T-helper 2 cell treated with Interferon-gamma antibody and Interleukin-4, amounts not matched to agents 5 μg/mL and 100 μg/mL, for 36 hours (primary cell): ENCODE measurements around the gene ARHGAP22.

Source experiments
- DNase-seq: peaks from one replicate; pipeline ENCODE4 v3.0.0; 2021; ENCODE audit warnings: low spot score
- H3K27ac Mint-ChIP-seq: one replicate; pipeline ENCODE4 v1.8.0; 2021; ENCODE audit warnings: mild to moderate bottlenecking, mixed read lengths
- H3K27me3 Mint-ChIP-seq: one replicate; pipeline ENCODE4 v1.8.0; 2021; ENCODE audit warnings: low read depth, mixed read lengths
- H3K36me3 Mint-ChIP-seq: one replicate; pipeline ENCODE4 v1.8.0; 2021; ENCODE audit warnings: low read depth, mixed read lengths
- H3K4me1 Mint-ChIP-seq: one replicate; pipeline ENCODE4 v1.8.0; 2021; ENCODE audit warnings: low read depth, mixed read lengths
- H3K4me3 Mint-ChIP-seq: one replicate; pipeline ENCODE4 v1.8.0; 2022; ENCODE audit warnings: mild to moderate bottlenecking, moderate library complexity, mixed read lengths
- H3K9me3 Mint-ChIP-seq: one replicate; pipeline ENCODE4 v1.8.0; 2021; ENCODE audit warnings: mixed read lengths

ARHGAP22 gene

GRCh38 chr10:48623607-48624132 is 18.8 kb upstream of the ARHGAP22 start:
- Mint-ChIP-seq H3K27me3 (peaks cover 24% of the 10 kb centered on the region), H3K9me3 (no peaks in the 10 kb centered on the region), H3K4me3 (no peak overlapping the region), H3K36me3 (no peaks in the 10 kb centered on the region), H3K27ac (no peak overlapping the region), H3K4me1 (no peaks in the 10 kb centered on the region)
- DNase-seq = no peak

GRCh38 chr10:48623009-48623408 is 18.1 kb upstream of the ARHGAP22 start:
- DNase-seq = no peak
- Mint-ChIP-seq H3K4me1 (no peaks in the 10 kb centered on the region), H3K27ac (no peak overlapping the region), H3K36me3 (no peaks in the 10 kb centered on the region), H3K27me3 (peaks cover 29% of the 10 kb centered on the region), H3K4me3 (no peak overlapping the region), H3K9me3 (no peaks in the 10 kb centered on the region)

GRCh38 chr10:48620719-48621118 is 15.8 kb upstream of the ARHGAP22 start:
- Mint-ChIP-seq H3K4me1 (no peaks in the 10 kb centered on the region), H3K27ac (no peak overlapping the region), H3K27me3 (peaks cover 40% of the 10 kb centered on the region), H3K4me3 (no peak overlapping the region), H3K36me3 (no peaks in the 10 kb centered on the region), H3K9me3 (no peaks in the 10 kb centered on the region)
- DNase-seq = no peak

GRCh38 chr10:48616436-48616835 is 11.6 kb upstream of the ARHGAP22 start:
- Mint-ChIP-seq H3K27me3 (peaks cover 52% of the 10 kb centered on the region), H3K4me3 (no peak overlapping the region), H3K27ac (no peak overlapping the region), H3K36me3 (no peaks in the 10 kb centered on the region), H3K9me3 (no peaks in the 10 kb centered on the region), H3K4me1 (no peaks in the 10 kb centered on the region)
- DNase-seq = no peak

- no peak for DNase-seq
- Mint-ChIP-seq H3K36me3 (no peaks in the 10 kb centered on the region), H3K27ac (no peak overlapping the region), H3K4me3 (no peak overlapping the region), H3K4me1 (no peaks in the 10 kb centered on the region), H3K9me3 (no peaks in the 10 kb centered on the region), H3K27me3 (peaks cover 48% of the 10 kb centered on the region)
These were observed 9.9 kb upstream of the ARHGAP22 start for GRCh38 chr10:48614481-48615390.

GRCh38 chr10:48613016-48613415 is 8.1 kb upstream of the ARHGAP22 start:
- peaks cover 32% of the 10 kb centered on the region for H3K27me3 Mint-ChIP-seq
- no peaks in the 10 kb centered on the region for H3K36me3 Mint-ChIP-seq
- no peak for DNase-seq
- no peaks in the 10 kb centered on the region for H3K4me1 Mint-ChIP-seq
- no peaks in the 10 kb centered on the region for H3K9me3 Mint-ChIP-seq
- no peak overlapping the region for H3K4me3 Mint-ChIP-seq
- H3K27ac Mint-ChIP-seq = no peak overlapping the region

- no peaks in the 10 kb centered on the region for H3K4me1 Mint-ChIP-seq
- H3K27me3 Mint-ChIP-seq = peaks cover 26% of the 10 kb centered on the region
- H3K27ac Mint-ChIP-seq = no peak overlapping the region
- H3K4me3 Mint-ChIP-seq = no peak overlapping the region
- DNase-seq = no peak
- no peaks in the 10 kb centered on the region for H3K36me3 Mint-ChIP-seq
- no peaks in the 10 kb centered on the region for H3K9me3 Mint-ChIP-seq
These were observed 7.5 kb upstream of the ARHGAP22 start for GRCh38 chr10:48612236-48612943.

- Mint-ChIP-seq H3K4me3 (no peak overlapping the region), H3K4me1 (no peaks in the 10 kb centered on the region), H3K9me3 (no peaks in the 10 kb centered on the region), H3K27me3 (peaks cover 27% of the 10 kb centered on the region), H3K36me3 (no peaks in the 10 kb centered on the region), H3K27ac (no peak overlapping the region)
- no peak for DNase-seq
These were observed 6.3 kb upstream of the ARHGAP22 start for GRCh38 chr10:48611133-48611532.

- Mint-ChIP-seq H3K36me3 (no peaks in the 10 kb centered on the region), H3K27ac (no peak overlapping the region), H3K4me3 (no peak overlapping the region), H3K4me1 (no peaks in the 10 kb centered on the region), H3K9me3 (no peaks in the 10 kb centered on the region), H3K27me3 (peaks cover 30% of the 10 kb centered on the region)
- no peak for DNase-seq
These were observed 5.8 kb upstream of the ARHGAP22 start for GRCh38 chr10:48610585-48611093.

- Mint-ChIP-seq H3K4me1 (no peaks in the 10 kb centered on the region), H3K4me3 (no peak overlapping the region), H3K9me3 (no peaks in the 10 kb centered on the region), H3K27me3 (peaks cover 32% of the 10 kb centered on the region), H3K27ac (no peak overlapping the region), H3K36me3 (no peaks in the 10 kb centered on the region)
- DNase-seq = no peak
These were observed 5.2 kb upstream of the ARHGAP22 start for GRCh38 chr10:48609899-48610584.

GRCh38 chr10:48609441-48609840 is 4.6 kb upstream of the ARHGAP22 start:
- no peak overlapping the region for H3K27ac Mint-ChIP-seq
- H3K4me1 Mint-ChIP-seq = no peaks in the 10 kb centered on the region
- peaks cover 30% of the 10 kb centered on the region for H3K27me3 Mint-ChIP-seq
- DNase-seq = no peak
- no peak overlapping the region for H3K4me3 Mint-ChIP-seq
- H3K36me3 Mint-ChIP-seq = no peaks in the 10 kb centered on the region
- H3K9me3 Mint-ChIP-seq = no peaks in the 10 kb centered on the region

GRCh38 chr10:48608976-48609375 is 4.1 kb upstream of the ARHGAP22 start:
- Mint-ChIP-seq H3K4me3 (no peak overlapping the region), H3K9me3 (no peaks in the 10 kb centered on the region), H3K36me3 (no peaks in the 10 kb centered on the region), H3K27ac (no peak overlapping the region), H3K4me1 (no peaks in the 10 kb centered on the region), H3K27me3 (peaks cover 35% of the 10 kb centered on the region)
- no peak for DNase-seq

- Mint-ChIP-seq H3K27ac (no peak overlapping the region), H3K36me3 (no peaks in the 10 kb centered on the region), H3K4me1 (no peaks in the 10 kb centered on the region), H3K4me3 (no peak overlapping the region), H3K27me3 (peaks cover 38% of the 10 kb centered on the region), H3K9me3 (no peaks in the 10 kb centered on the region)
- peak; percentile 13 for DNase-seq
These were observed 3.4 kb upstream of the ARHGAP22 start for GRCh38 chr10:48608279-48608681.
